B cell (primary cell): ENCODE data around the gene MSTO1.
"Not testable (repeated sequence)": the region's sequence is repeated elsewhere in the genome, so short reads cannot be mapped to it uniquely, and the experiment has no call there.

Source experiments
- EZH2 ChIP-seq: IDR thresholded peaks from 2 replicates; pipeline ENCODE4 v1.6.1; 2012; ENCODE audit warnings: borderline replicate concordance, low read depth, mild to moderate bottlenecking, moderate library complexity, low read length; ENCODE audit not compliant: insufficient read depth, poor library complexity, severe bottlenecking
- TF ChIP-seq, protein P1 (sequence below): fragments of 200-600 bp; IDR thresholded peaks from one replicate; pipeline ENCODE4 v1.8.0; 2022; ENCODE audit warnings: antibody characterized with exemption, mild to moderate bottlenecking

- TF ChIP-seq, protein P1, sequence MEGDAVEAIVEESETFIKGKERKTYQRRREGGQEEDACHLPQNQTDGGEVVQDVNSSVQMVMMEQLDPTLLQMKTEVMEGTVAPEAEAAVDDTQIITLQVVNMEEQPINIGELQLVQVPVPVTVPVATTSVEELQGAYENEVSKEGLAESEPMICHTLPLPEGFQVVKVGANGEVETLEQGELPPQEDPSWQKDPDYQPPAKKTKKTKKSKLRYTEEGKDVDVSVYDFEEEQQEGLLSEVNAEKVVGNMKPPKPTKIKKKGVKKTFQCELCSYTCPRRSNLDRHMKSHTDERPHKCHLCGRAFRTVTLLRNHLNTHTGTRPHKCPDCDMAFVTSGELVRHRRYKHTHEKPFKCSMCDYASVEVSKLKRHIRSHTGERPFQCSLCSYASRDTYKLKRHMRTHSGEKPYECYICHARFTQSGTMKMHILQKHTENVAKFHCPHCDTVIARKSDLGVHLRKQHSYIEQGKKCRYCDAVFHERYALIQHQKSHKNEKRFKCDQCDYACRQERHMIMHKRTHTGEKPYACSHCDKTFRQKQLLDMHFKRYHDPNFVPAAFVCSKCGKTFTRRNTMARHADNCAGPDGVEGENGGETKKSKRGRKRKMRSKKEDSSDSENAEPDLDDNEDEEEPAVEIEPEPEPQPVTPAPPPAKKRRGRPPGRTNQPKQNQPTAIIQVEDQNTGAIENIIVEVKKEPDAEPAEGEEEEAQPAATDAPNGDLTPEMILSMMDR = not testable (repeated sequence)
- not testable (repeated sequence) for TF ChIP-seq EZH2
Measured at GRCh38 chr1:155613226-155613625, 3.2 kb downstream of the MSTO1 start.
